ENCODE data around the gene ZBED4.

GRCh38 chr22:49893025-49893424, 39.4 kb downstream of the ZBED4 start:
- TF ChIP-seq CTCF (IDR thresholded peaks at IDR 0.05): no peak
- TF ChIP-seq POLR2A (IDR thresholded peaks at IDR 0.05): no peak

Measured in right lobe of liver (tissue), 4 donors.